HG03342 (cell line): ENCODE results near the gene LPP.

Experiments used
- ATAC-seq: cut with Tn5 transposase; IDR thresholded peaks from one replicate; pipeline ENCODE4 v1.9.1; 2021; ENCODE audit warnings: mild to moderate bottlenecking, moderate library complexity; ENCODE audit not compliant: unreplicated experiment

LPP gene

GRCh38 chr3:188797045-188797444 is 643.1 kb downstream of the LPP start:
- no peak for ATAC-seq

GRCh38 chr3:188798556-188799145 is 644.7 kb downstream of the LPP start:
- ATAC-seq: no peak

GRCh38 chr3:188801393-188801792 is 647.4 kb downstream of the LPP start:
- no peak for ATAC-seq

- no peak for ATAC-seq
These were observed 648.7 kb downstream of the LPP start for GRCh38 chr3:188802645-188803044.

GRCh38 chr3:188807006-188807405 is 653.0 kb downstream of the LPP start:
- no peak for ATAC-seq

GRCh38 chr3:188812198-188812597 is 658.2 kb downstream of the LPP start:
- ATAC-seq: no peak

GRCh38 chr3:188814581-188814980 is 660.6 kb downstream of the LPP start:
- no peak for ATAC-seq

GRCh38 chr3:188817103-188817934 is 663.4 kb downstream of the LPP start:
- ATAC-seq: no peak

- ATAC-seq: no peak
These were observed 663.9 kb downstream of the LPP start for GRCh38 chr3:188817935-188818269.

- no peak for ATAC-seq
These were observed 664.3 kb downstream of the LPP start for GRCh38 chr3:188818282-188818681.

GRCh38 chr3:188819939-188820338 is 666.0 kb downstream of the LPP start:
- no peak for ATAC-seq

GRCh38 chr3:188822004-188822403 is 668.0 kb downstream of the LPP start:
- no peak for ATAC-seq

GRCh38 chr3:188822411-188822810 is 668.5 kb downstream of the LPP start:
- no peak for ATAC-seq

- no peak for ATAC-seq
These were observed 670.6 kb downstream of the LPP start for GRCh38 chr3:188824566-188824965.

- ATAC-seq: no peak
These were observed 671.9 kb downstream of the LPP start for GRCh38 chr3:188825901-188826300.

GRCh38 chr3:188826574-188826973 is 672.6 kb downstream of the LPP start:
- ATAC-seq: no peak

GRCh38 chr3:188827103-188827502 is 673.1 kb downstream of the LPP start:
- ATAC-seq: no peak

GRCh38 chr3:188827576-188827975 is 673.6 kb downstream of the LPP start:
- ATAC-seq: no peak

GRCh38 chr3:188829130-188829529 is 675.2 kb downstream of the LPP start:
- ATAC-seq: no peak

GRCh38 chr3:188829576-188829975 is 675.6 kb downstream of the LPP start:
- ATAC-seq: no peak

- no peak for ATAC-seq
These were observed 676.9 kb downstream of the LPP start for GRCh38 chr3:188830893-188831292.

GRCh38 chr3:188832146-188832545 is 678.2 kb downstream of the LPP start:
- no peak for ATAC-seq
